ENCODE data around the gene TOM1L1.

- TF ChIP-seq CTCF (IDR thresholded peaks at IDR 0.05), result no peak
- TF ChIP-seq EZH2phosphoT487 (IDR thresholded peaks at IDR 0.05), result no peak
Measured at GRCh38 chr17:54876656-54877195, 23.9 kb upstream of the TOM1L1 start.

All from neural progenitor cell (in vitro differentiated cells).